Upper lobe of left lung (tissue), 4 donors: ENCODE results near the gene TNNT2.

ENCODE experiments used
- POLR2A ChIP-seq, 4 donors: fragments of 450-650 bp; IDR thresholded peaks; one replicate each; pipeline ENCODE4 v1.5.1; 2016 to 2017; ENCODE audit warnings: antibody characterized with exemption in 4 of 4, mild to moderate bottlenecking in 2 of 4
- TF ChIP-seq, protein P1 (sequence below), 6 experiments: fragments of 450-650 bp in 4 of 6; fragments of 200-600 bp in 2 of 6; sonication (generic) in 2 of 6; IDR thresholded peaks; one replicate each; pipeline ENCODE4 v1.5.1; 2016 to 2019; ENCODE audit warnings: antibody characterized with exemption in 6 of 6

DNA sequence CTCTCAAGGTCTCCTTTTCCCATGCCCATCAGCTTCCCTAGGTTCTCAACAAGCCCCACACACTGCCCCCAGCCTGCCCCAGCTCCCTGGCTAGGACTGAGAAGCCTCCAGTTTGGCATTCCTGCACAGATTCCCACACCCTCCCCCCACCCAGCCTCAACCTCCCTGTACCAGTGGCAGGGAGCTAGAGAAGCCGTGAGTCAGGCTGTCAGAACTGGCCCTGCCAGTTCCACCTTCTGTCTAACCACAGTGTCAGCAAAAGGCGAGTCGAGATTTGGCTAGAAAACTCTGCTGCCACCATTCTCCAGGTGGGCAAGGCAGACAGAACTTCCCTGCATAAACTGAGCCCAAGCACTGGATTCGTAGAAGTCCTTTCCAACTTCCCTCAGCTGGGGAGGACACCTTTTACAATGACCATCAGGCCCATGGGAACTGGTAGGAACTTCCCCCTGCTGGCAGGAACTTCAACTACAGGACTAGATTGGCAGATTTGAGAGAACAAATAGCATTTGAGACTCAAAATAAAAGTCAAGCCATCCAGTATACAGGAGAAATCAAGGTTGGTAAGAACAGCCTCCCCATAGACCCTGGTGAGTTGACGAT, 31.0 kb downstream of the TNNT2 start:
- TF ChIP-seq, protein P1, sequence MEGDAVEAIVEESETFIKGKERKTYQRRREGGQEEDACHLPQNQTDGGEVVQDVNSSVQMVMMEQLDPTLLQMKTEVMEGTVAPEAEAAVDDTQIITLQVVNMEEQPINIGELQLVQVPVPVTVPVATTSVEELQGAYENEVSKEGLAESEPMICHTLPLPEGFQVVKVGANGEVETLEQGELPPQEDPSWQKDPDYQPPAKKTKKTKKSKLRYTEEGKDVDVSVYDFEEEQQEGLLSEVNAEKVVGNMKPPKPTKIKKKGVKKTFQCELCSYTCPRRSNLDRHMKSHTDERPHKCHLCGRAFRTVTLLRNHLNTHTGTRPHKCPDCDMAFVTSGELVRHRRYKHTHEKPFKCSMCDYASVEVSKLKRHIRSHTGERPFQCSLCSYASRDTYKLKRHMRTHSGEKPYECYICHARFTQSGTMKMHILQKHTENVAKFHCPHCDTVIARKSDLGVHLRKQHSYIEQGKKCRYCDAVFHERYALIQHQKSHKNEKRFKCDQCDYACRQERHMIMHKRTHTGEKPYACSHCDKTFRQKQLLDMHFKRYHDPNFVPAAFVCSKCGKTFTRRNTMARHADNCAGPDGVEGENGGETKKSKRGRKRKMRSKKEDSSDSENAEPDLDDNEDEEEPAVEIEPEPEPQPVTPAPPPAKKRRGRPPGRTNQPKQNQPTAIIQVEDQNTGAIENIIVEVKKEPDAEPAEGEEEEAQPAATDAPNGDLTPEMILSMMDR (IDR thresholded peaks at IDR 0.05) = peak; percentile 28 to 74 (median 54)
- no peak for TF ChIP-seq POLR2A (IDR thresholded peaks at IDR 0.05)
